Muscle of leg (tissue), 11 donors: ENCODE measurements around the gene ZDHHC14. TPM values are rescaled to one million over a fixed set of nuclear protein-coding genes. Genes with fewer than 3 reads are reported as not detected.

Source experiments
- DNase-seq: peaks from one replicate; pipeline ENCODE4 v3.0.0; 2013
- H3K27ac ChIP-seq: one replicate; pipeline ENCODE4 v1.5.1; 2013; ENCODE audit warnings: mild to moderate bottlenecking, low read length, control low read depth
- H3K27me3 ChIP-seq: one replicate; pipeline ENCODE4 v1.6.1; 2013; ENCODE audit warnings: low read length; ENCODE audit not compliant: control insufficient read depth, insufficient read depth
- H3K36me3 ChIP-seq: one replicate; pipeline ENCODE4 v1.6.1; 2013; ENCODE audit warnings: low read length; ENCODE audit not compliant: control insufficient read depth, insufficient read depth
- H3K4me1 ChIP-seq: one replicate; pipeline ENCODE4 v1.6.1; 2013; ENCODE audit warnings: low read length; ENCODE audit not compliant: control insufficient read depth, insufficient read depth
- H3K4me3 ChIP-seq: one replicate; pipeline ENCODE4 v1.5.1; 2013; ENCODE audit warnings: low read length, control low read depth
- H3K9me3 ChIP-seq: replicated peaks from 2 replicates; pipeline ENCODE4 v1.6.1; 2013; ENCODE audit warnings: low read depth, low read length; ENCODE audit not compliant: control insufficient read depth
- WGBS: methylation state at CpG from one replicate; pipeline ENCODE4 v1.1.5; 2013; ENCODE audit warnings: missing lambda C conversion rate; ENCODE audit not compliant: insufficient coverage; 5-methylcytosine and 5-hydroxymethylcytosine counted together
- polyA plus RNA-seq, 8 donors: library from polyadenylated mRNA; unstranded; fragments of 120-200 nt; gene quantifications; one replicate each; pipeline versions ENCODE4 v1.2.1 to v1.2.3, GENCODE V29; 2013; ENCODE audit warnings: inconsistent platforms in 1 of 8, low replicate concordance in 1 of 8; ENCODE audit not compliant: insufficient read length in 8 of 8, insufficient read depth in 1 of 8
- total RNA-seq: library from RNA; stranded (reverse); fragments of 120-200 nt; gene quantifications from one replicate; pipeline ENCODE4 v1.2.4, GENCODE V29; 2013

The ZDHHC14 gene
- total and polyA plus RNA-seq, 9 donors: 3.4 to 8.9 (median 5.7) TPM

DNA sequence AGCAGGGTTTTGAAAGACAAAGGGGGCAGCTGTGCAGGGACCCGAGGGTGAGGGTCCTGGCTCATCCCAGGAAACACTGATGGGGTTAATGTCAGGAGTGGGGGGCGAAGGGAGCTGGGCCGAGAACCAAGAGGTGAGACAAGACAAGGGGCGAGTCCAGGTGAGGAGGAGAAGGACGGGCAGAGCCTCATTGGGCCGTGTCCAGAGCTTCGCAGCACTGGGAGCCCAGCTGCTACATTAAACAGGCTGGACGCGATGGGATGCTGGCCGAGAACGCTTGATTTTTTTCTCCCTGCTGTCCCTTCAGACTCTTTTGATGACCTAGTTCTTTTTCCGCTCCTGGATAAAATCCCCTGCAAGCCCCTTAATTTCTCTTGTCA lies 269.3 kb downstream of the ZDHHC14 start:
- Histone ChIP-seq H3K27ac (peak overlapping the region; percentile 73), H3K36me3 (no peaks in the 10 kb centered on the region), H3K27me3 (no peaks in the 10 kb centered on the region), H3K4me1 (peaks cover 40% of the 10 kb centered on the region), H3K4me3 (no peak overlapping the region), H3K9me3 (no peaks in the 10 kb centered on the region)
- DNase-seq: peak; percentile 94
- 23% methylated on average over 11 of the region's 12 CpGs for WGBS

DNA sequence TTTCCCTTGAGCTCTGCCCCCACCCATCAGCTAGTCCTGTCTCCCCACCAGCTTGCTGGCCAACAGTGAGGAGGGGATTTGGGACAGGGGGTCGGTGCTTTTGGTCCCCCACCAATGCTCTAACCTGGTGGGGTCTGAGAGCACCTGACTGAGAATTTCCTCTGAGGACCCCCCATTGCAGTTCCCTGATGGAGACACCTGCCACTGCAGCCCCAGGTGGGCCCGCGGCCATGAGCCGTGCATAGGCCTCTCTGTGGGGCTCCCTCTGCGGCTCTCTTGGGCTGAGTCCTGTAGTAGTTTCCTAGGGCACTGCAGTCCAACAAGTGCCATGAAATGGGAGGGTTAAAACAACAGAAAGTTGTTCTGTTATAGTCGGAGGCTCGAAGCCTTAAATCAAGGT lies 269.8 kb downstream of the ZDHHC14 start:
- no peaks in the 10 kb centered on the region for H3K36me3 ChIP-seq
- H3K27ac ChIP-seq: no peak overlapping the region
- no peak overlapping the region for H3K4me3 ChIP-seq
- H3K9me3 ChIP-seq: no peaks in the 10 kb centered on the region
- 65% methylated on average over 6 of the region's 7 CpGs for WGBS
- H3K27me3 ChIP-seq: no peaks in the 10 kb centered on the region
- H3K4me1 ChIP-seq: peaks cover 38% of the 10 kb centered on the region
- no peak for DNase-seq

GRCh38 chr6:157651731-157652490 lies 270.9 kb downstream of the ZDHHC14 start:
- no peak for DNase-seq
- peaks cover 38% of the 10 kb centered on the region for H3K4me1 ChIP-seq
- 93% methylated on average over 9 of the region's 13 CpGs for WGBS
- no peaks in the 10 kb centered on the region for H3K36me3 ChIP-seq
- no peaks in the 10 kb centered on the region for H3K9me3 ChIP-seq
- H3K27me3 ChIP-seq: no peaks in the 10 kb centered on the region
- H3K4me3 ChIP-seq: no peak overlapping the region
- no peak overlapping the region for H3K27ac ChIP-seq

DNA sequence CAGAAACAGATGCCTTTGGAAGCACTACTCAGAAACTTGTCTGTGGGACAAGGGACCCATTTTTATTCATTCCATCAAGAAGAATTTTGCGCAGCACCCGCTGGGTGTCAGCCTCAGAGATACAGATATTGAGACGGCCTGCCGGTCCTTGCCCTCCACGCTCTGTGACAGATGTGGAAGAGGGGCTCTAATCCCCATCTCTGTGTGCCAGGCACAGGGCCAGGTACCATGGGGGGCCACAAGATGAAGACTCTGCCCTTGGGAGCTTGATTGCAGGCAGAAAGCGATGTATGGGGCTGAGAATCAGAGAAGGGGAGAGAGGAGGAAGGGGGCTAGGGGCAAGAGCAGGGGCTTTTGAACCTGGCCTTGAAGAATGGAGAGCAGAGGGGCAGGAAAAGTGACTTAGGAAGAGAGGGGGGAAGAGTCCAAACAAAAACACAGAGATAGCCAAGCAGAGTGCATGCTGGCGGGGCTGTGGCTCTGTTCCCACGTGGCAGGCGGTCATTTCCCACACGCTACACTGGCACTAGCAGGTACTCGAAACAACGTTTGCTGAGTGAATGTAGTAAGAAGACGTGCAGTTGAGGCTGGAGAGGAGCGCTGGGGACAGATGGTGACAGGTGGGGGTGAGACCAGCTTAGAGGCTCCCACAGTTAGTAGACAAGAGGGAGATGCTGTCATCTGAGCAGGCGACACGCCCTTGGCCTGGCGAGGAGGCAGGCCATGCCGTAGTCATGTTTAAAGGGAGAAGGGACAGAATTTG lies 271.8 kb downstream of the ZDHHC14 start:
- 77% methylated on average over 14 of the region's 18 CpGs for WGBS
- Histone ChIP-seq H3K27ac (no peak overlapping the region), H3K9me3 (no peaks in the 10 kb centered on the region), H3K27me3 (no peaks in the 10 kb centered on the region), H3K4me1 (peaks cover 38% of the 10 kb centered on the region), H3K36me3 (no peaks in the 10 kb centered on the region), H3K4me3 (no peak overlapping the region)
- no peak for DNase-seq

GRCh38 chr6:157653521-157653920 lies 272.5 kb downstream of the ZDHHC14 start:
- 86% methylated on average over 11 of the region's 16 CpGs for WGBS
- no peak overlapping the region for H3K27ac ChIP-seq

GRCh38 chr6:157655139-157655538 lies 274.1 kb downstream of the ZDHHC14 start:
- H3K27me3 ChIP-seq: no peaks in the 10 kb centered on the region
- 88% methylated on average over 5 of the region's 8 CpGs for WGBS

More at GRCh38 chr6:157653521-157653920, 272.5 kb downstream of the ZDHHC14 start:
- no peak overlapping the region for H3K4me3 ChIP-seq
- H3K4me1 ChIP-seq: peaks cover 40% of the 10 kb centered on the region
- no peaks in the 10 kb centered on the region for H3K27me3 ChIP-seq
- no peaks in the 10 kb centered on the region for H3K36me3 ChIP-seq
- no peaks in the 10 kb centered on the region for H3K9me3 ChIP-seq
- DNase-seq: no peak

GRCh38 chr6:157656437-157656997 lies 275.5 kb downstream of the ZDHHC14 start:
- no peaks in the 10 kb centered on the region for H3K27me3 ChIP-seq
- 100% methylated on average over 2 of the region's 7 CpGs for WGBS
- H3K27ac ChIP-seq: no peak overlapping the region
- no peaks in the 10 kb centered on the region for H3K9me3 ChIP-seq
- no peak for DNase-seq
- no peaks in the 10 kb centered on the region for H3K36me3 ChIP-seq
- H3K4me1 ChIP-seq: peaks cover 27% of the 10 kb centered on the region
- no peak overlapping the region for H3K4me3 ChIP-seq

More at GRCh38 chr6:157655139-157655538, 274.1 kb downstream of the ZDHHC14 start:
- H3K27ac ChIP-seq: no peak overlapping the region
- peaks cover 36% of the 10 kb centered on the region for H3K4me1 ChIP-seq
- H3K9me3 ChIP-seq: no peaks in the 10 kb centered on the region
- no peaks in the 10 kb centered on the region for H3K36me3 ChIP-seq
- H3K4me3 ChIP-seq: no peak overlapping the region
- DNase-seq: no peak

DNA sequence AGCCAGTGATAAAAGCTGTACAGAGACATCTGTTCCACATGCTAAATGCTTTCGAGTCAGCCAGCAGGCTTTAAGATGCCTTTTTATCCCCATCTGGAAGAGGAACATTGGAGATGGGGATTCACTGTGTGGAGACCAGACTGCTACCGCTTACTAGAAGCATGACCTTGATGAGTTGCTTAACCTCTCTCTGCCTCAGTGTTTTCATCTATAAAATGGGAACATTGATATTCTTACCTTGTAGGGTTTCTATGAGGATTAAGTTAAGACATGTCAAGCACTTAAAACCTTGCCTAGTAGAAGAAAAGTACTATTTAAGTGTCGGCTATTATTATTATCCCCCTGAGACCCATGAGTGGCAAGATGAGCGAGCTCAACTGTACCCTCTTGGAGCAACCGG lies 276.8 kb downstream of the ZDHHC14 start:
- 60% methylated on average over 2 of the region's 5 CpGs for WGBS

DNA sequence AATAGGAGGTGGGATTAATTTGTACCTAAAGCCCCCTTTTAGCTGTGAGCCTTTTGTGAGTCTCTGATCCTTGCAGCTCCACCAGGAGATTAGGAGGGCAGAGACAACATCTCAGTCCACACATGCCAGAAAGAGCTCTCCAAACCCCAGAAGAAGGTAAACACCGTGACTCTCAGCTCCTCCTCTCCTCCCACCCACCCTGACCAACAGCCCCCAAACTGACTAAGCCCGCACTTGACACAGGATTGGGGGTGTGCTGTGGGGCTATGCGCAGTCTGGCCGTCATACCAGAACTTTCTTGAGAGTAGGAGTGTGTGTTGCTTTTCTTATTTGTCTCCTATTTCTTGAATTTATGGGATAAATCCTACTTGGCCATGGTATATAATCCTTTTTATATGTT lies 277.3 kb downstream of the ZDHHC14 start:
- no peak for DNase-seq
- peaks cover 18% of the 10 kb centered on the region for H3K4me1 ChIP-seq
- no CpG with 5 or more reads among the region's 4 CpGs for WGBS
- H3K9me3 ChIP-seq: no peaks in the 10 kb centered on the region
- no peaks in the 10 kb centered on the region for H3K36me3 ChIP-seq
- no peaks in the 10 kb centered on the region for H3K27me3 ChIP-seq
- no peak overlapping the region for H3K4me3 ChIP-seq
- H3K27ac ChIP-seq: no peak overlapping the region

More for the DNA sequence above, 276.8 kb downstream of the ZDHHC14 start:
- no peak for DNase-seq
- Histone ChIP-seq H3K9me3 (no peaks in the 10 kb centered on the region), H3K4me3 (no peak overlapping the region), H3K4me1 (peaks cover 23% of the 10 kb centered on the region), H3K27me3 (no peaks in the 10 kb centered on the region), H3K27ac (no peak overlapping the region), H3K36me3 (no peaks in the 10 kb centered on the region)
